ENCODE measurements around the gene POU3F1.

Gene POU3F1

DNA sequence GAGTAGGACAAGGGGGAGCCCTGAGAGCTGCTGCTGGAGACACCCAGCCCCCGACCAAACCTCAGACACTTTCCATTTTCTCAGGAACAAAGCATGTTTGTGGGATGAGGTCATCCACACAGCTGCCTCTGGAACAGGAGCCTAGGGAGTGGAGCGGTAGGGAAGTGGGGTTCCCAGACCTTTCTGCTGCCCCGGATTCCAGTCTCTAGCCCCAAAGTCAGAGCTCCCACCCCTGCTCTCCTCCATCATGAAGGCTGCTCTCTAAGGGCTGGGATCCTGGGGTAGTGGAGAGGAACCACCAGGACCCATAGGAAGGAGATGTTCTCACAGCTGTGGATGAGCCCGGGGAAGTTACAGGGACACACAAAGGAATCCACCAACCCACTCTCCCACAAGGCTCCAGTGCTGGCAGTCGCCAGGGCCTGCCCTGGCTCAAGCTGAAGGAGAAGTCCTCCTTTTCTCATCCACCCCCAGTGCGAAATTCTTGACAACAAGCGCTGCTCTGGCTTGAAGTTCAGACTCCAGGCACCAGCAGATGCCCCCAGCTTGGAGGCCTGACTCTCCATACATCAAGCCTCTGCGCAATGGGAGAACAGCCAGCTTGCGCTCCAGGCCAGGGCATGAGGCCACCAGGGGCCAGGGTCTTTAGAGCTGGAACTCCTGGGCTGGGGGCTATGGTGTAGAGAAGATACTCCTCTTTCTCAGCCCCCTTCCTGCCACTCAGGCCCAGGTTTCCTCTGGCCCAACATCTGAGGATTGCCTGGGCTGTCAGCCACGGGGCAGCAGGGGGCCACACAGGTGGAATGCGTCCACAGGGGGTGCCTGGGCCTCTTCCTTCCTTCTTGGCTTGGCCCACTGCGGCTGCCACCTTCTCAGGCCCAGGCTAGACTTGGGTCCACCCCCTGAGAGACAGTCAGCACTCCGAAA is 45.8 kb downstream of the POU3F1 start:
- FAIRE-seq, result no peak

DNA sequence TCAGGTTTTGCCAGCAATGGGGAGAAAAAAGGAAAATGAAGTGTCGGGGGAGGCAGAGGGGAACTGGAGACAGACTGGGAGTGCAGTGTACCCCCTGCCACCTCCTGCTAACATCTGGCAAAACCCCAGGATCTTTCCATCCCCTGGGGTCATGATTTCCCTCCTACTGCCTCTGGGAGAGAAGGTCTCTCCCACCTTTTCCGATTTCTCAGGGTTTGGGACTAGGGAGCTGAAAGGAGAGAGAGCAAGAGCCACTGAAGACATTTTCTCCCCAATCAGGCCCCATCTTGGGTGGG is 46.4 kb downstream of the POU3F1 start:
- no peak for FAIRE-seq

DNA sequence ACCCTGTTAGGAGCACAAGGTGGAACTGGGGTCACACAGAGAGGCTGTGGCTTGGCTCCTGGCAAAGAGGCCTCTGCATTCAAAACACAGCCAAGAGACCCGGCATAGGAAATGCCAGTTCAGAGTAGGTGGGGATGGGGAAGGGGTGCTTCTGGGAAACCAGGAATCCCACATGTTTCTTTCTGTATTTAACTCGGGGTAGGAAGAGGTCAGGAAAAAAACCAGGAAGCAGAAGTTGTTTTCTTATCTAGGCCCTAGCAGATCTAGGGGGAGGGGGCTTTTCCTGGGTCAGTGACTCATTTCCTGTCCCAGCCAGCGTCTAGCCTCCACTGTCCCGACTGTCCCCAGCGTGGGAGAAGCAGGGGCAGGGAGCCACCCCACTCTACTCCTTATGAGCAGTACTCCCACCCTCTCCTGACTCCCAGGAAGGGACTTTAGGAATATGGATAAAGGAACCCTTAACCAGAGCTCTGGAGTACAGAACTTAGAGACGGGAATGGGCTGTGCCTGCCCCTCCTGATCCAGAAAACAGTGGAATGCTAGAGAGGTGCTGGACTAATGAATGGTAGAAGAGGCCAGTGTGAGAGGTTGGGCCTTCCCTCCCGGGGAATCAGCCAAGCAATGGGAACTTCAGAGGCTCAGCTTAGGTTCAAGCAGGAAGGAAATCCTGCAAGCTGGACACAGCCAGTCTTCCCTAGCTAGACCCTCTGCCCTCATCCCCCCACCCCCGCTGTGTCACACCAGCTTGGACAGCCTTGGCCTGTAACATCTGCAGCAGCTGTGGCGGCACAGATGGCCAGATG is 47.0 kb downstream of the POU3F1 start:
- FAIRE-seq, result no peak

DNA sequence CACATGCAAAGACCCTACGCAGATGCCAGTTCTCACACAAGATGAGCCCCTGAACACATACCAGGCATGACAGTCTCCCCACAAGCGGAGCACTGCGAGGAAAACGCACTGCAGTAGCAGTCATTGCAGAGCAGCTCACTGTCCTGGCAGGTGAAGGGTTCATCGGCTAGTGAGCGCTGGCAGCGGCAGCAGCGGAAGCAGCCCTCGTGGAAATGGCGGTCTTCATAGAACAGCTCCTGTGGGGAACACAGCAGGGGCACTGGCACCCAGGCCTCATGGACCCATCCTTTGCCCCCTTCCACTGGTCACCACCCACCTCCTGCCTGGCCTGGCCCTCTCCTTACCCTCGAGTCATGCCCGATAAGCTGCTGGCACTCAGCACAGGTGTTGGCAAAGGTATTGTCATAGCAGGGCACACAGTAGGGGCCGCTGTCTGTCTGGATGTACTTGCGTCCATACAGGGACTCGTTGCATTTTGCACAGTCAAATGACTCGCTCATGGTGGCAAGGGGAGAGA is 47.6 kb downstream of the POU3F1 start:
- no peak for FAIRE-seq

DNA sequence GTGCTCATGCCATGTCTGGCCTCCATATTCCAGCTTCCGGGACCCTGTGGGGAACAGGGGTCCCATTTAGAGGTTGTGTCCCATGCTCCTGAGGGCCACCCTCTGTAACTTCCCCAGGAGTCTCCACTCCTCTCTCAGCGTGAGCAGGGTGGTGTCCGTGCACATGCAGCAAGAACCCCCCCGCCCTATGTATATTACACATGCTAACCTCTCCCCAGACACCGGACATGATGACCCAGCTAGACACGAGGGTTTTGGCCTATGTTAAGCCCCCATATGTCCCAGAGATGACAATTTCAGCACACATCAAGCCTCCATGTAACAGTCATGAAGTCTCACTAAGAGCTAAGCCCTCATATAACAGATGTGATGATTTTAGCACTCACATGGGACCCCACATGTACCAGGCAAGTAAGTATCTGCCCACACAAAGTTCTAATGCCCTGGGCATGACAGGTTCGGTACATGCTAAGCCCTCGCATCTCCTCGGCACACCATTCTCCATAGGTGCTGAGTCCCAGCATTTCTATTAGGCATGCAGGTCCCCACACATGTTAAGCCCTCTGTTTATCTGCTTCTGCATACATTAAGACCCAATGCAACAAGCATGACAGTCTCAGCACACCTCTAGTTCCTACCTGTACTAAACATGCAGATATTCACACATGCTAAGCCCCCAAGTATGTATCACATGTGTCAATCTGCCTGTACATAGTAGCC is 48.3 kb downstream of the POU3F1 start:
- FAIRE-seq, result no peak

DNA sequence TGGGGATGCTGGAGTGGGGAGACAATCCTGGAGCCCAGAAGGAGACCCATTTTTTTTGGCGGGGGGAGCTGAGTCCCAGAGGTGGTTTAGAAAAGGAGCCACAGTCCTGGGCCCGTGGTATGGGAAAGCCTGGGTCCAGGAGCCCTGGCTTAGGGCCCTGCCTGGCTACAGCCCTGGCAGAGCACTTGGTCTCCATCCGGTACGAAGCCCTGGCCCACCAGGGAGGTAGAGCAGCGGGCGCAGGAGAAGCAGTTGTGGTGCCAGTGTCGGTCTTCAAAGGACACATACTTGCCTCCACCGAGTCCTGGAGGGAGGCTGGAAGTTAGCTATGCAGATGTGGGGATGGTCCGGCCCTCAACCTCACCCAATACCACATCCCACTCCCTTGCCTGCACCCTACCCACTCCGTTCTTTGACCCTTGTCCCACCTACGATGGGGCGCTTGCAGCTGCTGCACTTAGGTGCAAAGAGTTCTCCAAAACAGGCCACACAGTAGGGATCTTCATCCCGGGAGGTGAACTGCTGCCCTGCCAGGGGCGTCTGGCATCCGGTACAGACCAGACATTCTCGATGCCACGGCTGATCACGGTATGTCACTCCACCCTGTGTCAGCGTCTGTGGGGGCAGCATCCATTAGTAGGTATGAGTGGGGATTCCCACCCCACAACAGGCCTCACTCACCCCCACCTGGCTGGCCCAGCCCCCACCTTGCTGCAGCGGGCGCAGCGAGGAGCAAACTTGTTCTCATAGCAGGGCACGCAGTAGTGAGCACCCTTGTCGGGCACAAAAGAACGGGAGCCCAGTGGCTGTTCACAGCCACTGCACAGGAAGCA is 49.1 kb downstream of the POU3F1 start:
- FAIRE-seq, result no peak

DNA sequence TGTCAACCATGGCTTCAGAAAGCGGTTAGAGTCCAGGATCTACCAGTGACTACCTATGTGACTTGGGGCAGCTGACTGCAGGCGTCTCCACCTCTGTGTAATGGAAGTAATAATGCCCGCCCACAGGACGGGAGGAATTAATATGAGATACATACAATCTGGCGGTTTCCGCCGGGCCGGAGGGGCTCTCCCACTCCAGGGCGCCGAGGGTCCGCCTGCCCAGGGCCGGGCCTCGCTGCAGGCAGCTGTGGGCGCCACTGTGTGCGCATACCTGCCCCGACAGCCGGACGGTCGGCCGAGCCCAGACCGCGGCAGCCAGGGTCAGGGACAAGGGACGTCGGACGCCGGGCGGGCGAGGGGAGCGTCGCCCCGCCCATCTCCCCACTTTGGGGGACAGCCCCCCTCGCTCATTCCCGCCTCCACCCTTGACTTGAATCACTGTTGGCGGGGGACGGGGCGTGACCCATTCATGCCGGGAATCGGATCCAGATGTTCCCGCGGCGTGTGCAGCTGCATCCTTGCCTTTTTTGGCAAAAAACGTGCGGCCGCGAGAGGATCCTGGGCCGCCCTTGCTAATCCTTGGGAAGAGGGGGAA is 50.7 kb downstream of the POU3F1 start:
- FAIRE-seq, result no peak

DNA sequence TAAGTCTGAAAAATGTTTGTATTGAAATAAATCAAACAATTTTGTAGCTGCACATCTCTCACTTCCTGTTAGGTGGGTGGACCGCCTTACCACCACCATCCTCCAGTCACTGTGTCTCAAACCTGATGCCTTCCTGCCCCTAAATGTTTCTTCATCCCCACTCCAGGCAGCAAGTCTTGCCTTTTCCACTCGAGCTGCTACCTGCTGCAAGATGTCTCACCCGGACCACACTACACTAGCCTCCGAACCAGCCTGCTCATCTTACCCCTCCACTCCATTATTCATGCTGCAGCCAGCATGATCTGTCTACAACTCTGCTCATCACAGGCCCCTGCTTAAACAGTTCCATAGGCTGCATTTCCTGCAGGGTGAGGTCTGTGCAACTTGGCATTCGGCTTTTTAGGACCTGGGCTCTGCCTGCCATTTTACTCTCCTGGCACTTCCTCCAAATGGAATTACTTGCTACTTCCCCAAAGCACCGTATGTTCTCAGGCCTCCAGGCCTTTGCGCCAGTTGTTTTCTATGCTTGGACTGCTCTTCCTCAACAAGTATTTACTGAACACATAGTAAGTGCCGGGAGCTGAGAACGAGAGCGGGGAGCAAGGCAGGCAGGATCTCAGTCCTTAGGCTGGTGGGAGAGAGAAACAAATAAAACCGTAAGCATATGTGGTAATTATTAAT is 51.6 kb downstream of the POU3F1 start:
- no peak for FAIRE-seq

Measured in islet of Langerhans (tissue), 1 donor.